ENCODE measurements around the gene DOCK10.
A peak's percentile ranks its signal among the peaks of the same experiment; 100 is the strongest.

Gene DOCK10

GRCh38 chr2:225041851-225042799 is at the start of gene DOCK10:
Gene DOCK10 (minus strand): TSS chr2:225042468. CDS start chr2:225042374, 94 bp downstream.
- no peak for TF ChIP-seq JUND (IDR thresholded peaks at IDR 0.05; ENCODE audit: low read depth)
- DNase-seq (ENCODE audit: low read depth in 1 of 2, low spot score in 1 of 2) = peak; percentile 26 to 37
- in situ Hi-C loops (cut with HindIII; ENCODE audit: low pct_unique_long_range_greater_than_20kb, low sequenced_read_pairs) = no loop called here

- no peak for DNase-seq (ENCODE audit: low read depth in 1 of 2, low spot score in 1 of 2)
- no peak for TF ChIP-seq JUND (IDR thresholded peaks at IDR 0.05; ENCODE audit: low read depth)
- in situ Hi-C loops (cut with HindIII; ENCODE audit: low pct_unique_long_range_greater_than_20kb, low sequenced_read_pairs) = no loop called here
These were observed 49.1 kb upstream of the DOCK10 start for GRCh38 chr2:225091336-225091735.

GRCh38 chr2:225090746-225091145 is 48.5 kb upstream of the DOCK10 start:
- in situ Hi-C loops (cut with HindIII; ENCODE audit: low pct_unique_long_range_greater_than_20kb, low sequenced_read_pairs) = no loop called here
- no peak for DNase-seq (ENCODE audit: low read depth in 1 of 2, low spot score in 1 of 2)
- no peak for TF ChIP-seq JUND (IDR thresholded peaks at IDR 0.05; ENCODE audit: low read depth)

- in situ Hi-C loops (cut with HindIII; ENCODE audit: low pct_unique_long_range_greater_than_20kb, low sequenced_read_pairs) = no loop called here
- no peak for DNase-seq (ENCODE audit: low read depth in 1 of 2, low spot score in 1 of 2)
- no peak for TF ChIP-seq JUND (IDR thresholded peaks at IDR 0.05; ENCODE audit: low read depth)
These were observed 44.6 kb upstream of the DOCK10 start for GRCh38 chr2:225086915-225087314.

GRCh38 chr2:225086439-225086838 is 44.2 kb upstream of the DOCK10 start:
- no peak for DNase-seq (ENCODE audit: low read depth in 1 of 2, low spot score in 1 of 2)
- TF ChIP-seq JUND (IDR thresholded peaks at IDR 0.05; ENCODE audit: low read depth) = no peak
- in situ Hi-C loops (cut with HindIII; ENCODE audit: low pct_unique_long_range_greater_than_20kb, low sequenced_read_pairs) = no loop called here

- peak in 1 of 2 experiments; percentile 71 for DNase-seq (ENCODE audit: low read depth in 1 of 2, low spot score in 1 of 2)
- TF ChIP-seq JUND (IDR thresholded peaks at IDR 0.05; ENCODE audit: low read depth) = no peak
- in situ Hi-C loops (cut with HindIII; ENCODE audit: low pct_unique_long_range_greater_than_20kb, low sequenced_read_pairs) = no loop called here
These were observed 41.0 kb upstream of the DOCK10 start for GRCh38 chr2:225083276-225083675.

- DNase-seq (ENCODE audit: low read depth in 1 of 2, low spot score in 1 of 2) = no peak
- TF ChIP-seq JUND (IDR thresholded peaks at IDR 0.05; ENCODE audit: low read depth) = no peak
- in situ Hi-C loops (cut with HindIII; ENCODE audit: low pct_unique_long_range_greater_than_20kb, low sequenced_read_pairs) = no loop called here
These were observed 33.9 kb upstream of the DOCK10 start for GRCh38 chr2:225076125-225076524.

- DNase-seq (ENCODE audit: low read depth in 1 of 2, low spot score in 1 of 2) = no peak
- no peak for TF ChIP-seq JUND (IDR thresholded peaks at IDR 0.05; ENCODE audit: low read depth)
- in situ Hi-C loops (cut with HindIII; ENCODE audit: low pct_unique_long_range_greater_than_20kb, low sequenced_read_pairs) = no loop called here
These were observed 32.8 kb upstream of the DOCK10 start for GRCh38 chr2:225074919-225075681.

- in situ Hi-C loops (cut with HindIII; ENCODE audit: low pct_unique_long_range_greater_than_20kb, low sequenced_read_pairs) = no loop called here
- no peak for DNase-seq (ENCODE audit: low read depth in 1 of 2, low spot score in 1 of 2)
- no peak for TF ChIP-seq JUND (IDR thresholded peaks at IDR 0.05; ENCODE audit: low read depth)
These were observed 32.1 kb upstream of the DOCK10 start for GRCh38 chr2:225074366-225074765.

- in situ Hi-C loops (cut with HindIII; ENCODE audit: low pct_unique_long_range_greater_than_20kb, low sequenced_read_pairs) = no loop called here
- no peak for TF ChIP-seq JUND (IDR thresholded peaks at IDR 0.05; ENCODE audit: low read depth)
- no peak for DNase-seq (ENCODE audit: low read depth in 1 of 2, low spot score in 1 of 2)
These were observed 30.9 kb upstream of the DOCK10 start for GRCh38 chr2:225073198-225073597.

GRCh38 chr2:225072444-225072843 is 30.2 kb upstream of the DOCK10 start:
- in situ Hi-C loops (cut with HindIII; ENCODE audit: low pct_unique_long_range_greater_than_20kb, low sequenced_read_pairs) = no loop called here
- DNase-seq (ENCODE audit: low read depth in 1 of 2, low spot score in 1 of 2) = no peak
- no peak for TF ChIP-seq JUND (IDR thresholded peaks at IDR 0.05; ENCODE audit: low read depth)

- DNase-seq (ENCODE audit: low read depth in 1 of 2, low spot score in 1 of 2) = no peak
- in situ Hi-C loops (cut with HindIII; ENCODE audit: low pct_unique_long_range_greater_than_20kb, low sequenced_read_pairs) = no loop called here
- no peak for TF ChIP-seq JUND (IDR thresholded peaks at IDR 0.05; ENCODE audit: low read depth)
These were observed 28.5 kb upstream of the DOCK10 start for GRCh38 chr2:225070811-225071210.

GRCh38 chr2:225069966-225070365 is 27.7 kb upstream of the DOCK10 start:
- no peak for TF ChIP-seq JUND (IDR thresholded peaks at IDR 0.05; ENCODE audit: low read depth)
- no peak for DNase-seq (ENCODE audit: low read depth in 1 of 2, low spot score in 1 of 2)
- in situ Hi-C loops (cut with HindIII; ENCODE audit: low pct_unique_long_range_greater_than_20kb, low sequenced_read_pairs) = no loop called here

Measured in T47D (cell line).